ENCODE data around the gene AP5Z1.

GRCh38 chr7:4786015-4786414 lies 10.6 kb downstream of the AP5Z1 start:
- TF ChIP-seq CTCF (IDR thresholded peaks at IDR 0.05) (no peak), POLR2A (IDR thresholded peaks at IDR 0.05) (no peak)

Data from uterus (tissue), 2 donors.